ENCODE results near the gene SV2C.
"Not testable (repeated sequence)": the region's sequence is repeated elsewhere in the genome, so short reads cannot be mapped to it uniquely, and the experiment has no call there.

The SV2C gene

GRCh38 chr5:76335451-76335850, 252.3 kb downstream of the SV2C start:
- H3K27ac ChIP-seq (ENCODE audit: low read length); H3K27me3 ChIP-seq (ENCODE audit: low read depth, low read length); H3K36me3 ChIP-seq (ENCODE audit: control insufficient read depth in 1 of 2, insufficient read depth in 2 of 2, low read length in 2 of 2); H3K9me3 ChIP-seq (ENCODE audit: control insufficient read depth in 1 of 2, low read length in 2 of 2); H3K4me3 ChIP-seq (ENCODE audit: low read depth in 1 of 2, low read length in 2 of 2); H3K4me1 ChIP-seq (ENCODE audit: control insufficient read depth in 1 of 2, insufficient read depth in 2 of 2, low read length in 2 of 2): not testable (repeated sequence)

- H3K9me3 ChIP-seq (ENCODE audit: control insufficient read depth in 1 of 2, low read length in 2 of 2); H3K27ac ChIP-seq (ENCODE audit: low read length); H3K36me3 ChIP-seq (ENCODE audit: control insufficient read depth in 1 of 2, insufficient read depth in 2 of 2, low read length in 2 of 2): not testable (repeated sequence)
These were observed 253.1 kb downstream of the SV2C start for GRCh38 chr5:76336253-76336809.

GRCh38 chr5:76337953-76338451, 254.8 kb downstream of the SV2C start:
- Histone ChIP-seq H3K9me3 (ENCODE audit: control insufficient read depth in 1 of 2, low read length in 2 of 2) (no peaks in the 10 kb centered on the region), H3K27me3 (ENCODE audit: low read depth, low read length) (no peaks in the 10 kb centered on the region), H3K36me3 (ENCODE audit: control insufficient read depth in 1 of 2, insufficient read depth in 2 of 2, low read length in 2 of 2) (no peaks in the 10 kb centered on the region), H3K4me1 (ENCODE audit: control insufficient read depth in 1 of 2, insufficient read depth in 2 of 2, low read length in 2 of 2) (no peaks in the 10 kb centered on the region), H3K4me3 (ENCODE audit: low read depth in 1 of 2, low read length in 2 of 2) (no peak overlapping the region), H3K27ac (ENCODE audit: low read length) (no peak overlapping the region)

More at GRCh38 chr5:76336253-76336809, 253.1 kb downstream of the SV2C start:
- not testable (repeated sequence) for H3K4me3 ChIP-seq (ENCODE audit: low read depth in 1 of 2, low read length in 2 of 2); H3K4me1 ChIP-seq (ENCODE audit: control insufficient read depth in 1 of 2, insufficient read depth in 2 of 2, low read length in 2 of 2); H3K27me3 ChIP-seq (ENCODE audit: low read depth, low read length)

- Histone ChIP-seq H3K36me3 (ENCODE audit: control insufficient read depth in 1 of 2, insufficient read depth in 2 of 2, low read length in 2 of 2) (no peaks in the 10 kb centered on the region), H3K4me1 (ENCODE audit: control insufficient read depth in 1 of 2, insufficient read depth in 2 of 2, low read length in 2 of 2) (no peaks in the 10 kb centered on the region), H3K9me3 (ENCODE audit: control insufficient read depth in 1 of 2, low read length in 2 of 2) (no peaks in the 10 kb centered on the region), H3K27me3 (ENCODE audit: low read depth, low read length) (no peaks in the 10 kb centered on the region), H3K27ac (ENCODE audit: low read length) (no peak overlapping the region), H3K4me3 (ENCODE audit: low read depth in 1 of 2, low read length in 2 of 2) (no peak overlapping the region)
These were observed 256.7 kb downstream of the SV2C start for GRCh38 chr5:76339919-76340318.

GRCh38 chr5:76341651-76342334, 258.6 kb downstream of the SV2C start:
- H3K36me3 ChIP-seq (ENCODE audit: control insufficient read depth in 1 of 2, insufficient read depth in 2 of 2, low read length in 2 of 2): no peaks in the 10 kb centered on the region
- H3K4me1 ChIP-seq (ENCODE audit: control insufficient read depth in 1 of 2, insufficient read depth in 2 of 2, low read length in 2 of 2): no peaks in the 10 kb centered on the region
- no peak overlapping the region for H3K4me3 ChIP-seq (ENCODE audit: low read depth in 1 of 2, low read length in 2 of 2)
- H3K27ac ChIP-seq (ENCODE audit: low read length): no peak overlapping the region
- no peaks in the 10 kb centered on the region for H3K27me3 ChIP-seq (ENCODE audit: low read depth, low read length)
- H3K9me3 ChIP-seq (ENCODE audit: control insufficient read depth in 1 of 2, low read length in 2 of 2): no peaks in the 10 kb centered on the region

GRCh38 chr5:76342474-76342873, 259.3 kb downstream of the SV2C start:
- no peak overlapping the region for H3K27ac ChIP-seq (ENCODE audit: low read length)
- no peaks in the 10 kb centered on the region for H3K4me1 ChIP-seq (ENCODE audit: control insufficient read depth in 1 of 2, insufficient read depth in 2 of 2, low read length in 2 of 2)
- no peak overlapping the region for H3K4me3 ChIP-seq (ENCODE audit: low read depth in 1 of 2, low read length in 2 of 2)
- no peaks in the 10 kb centered on the region for H3K36me3 ChIP-seq (ENCODE audit: control insufficient read depth in 1 of 2, insufficient read depth in 2 of 2, low read length in 2 of 2)
- no peaks in the 10 kb centered on the region for H3K9me3 ChIP-seq (ENCODE audit: control insufficient read depth in 1 of 2, low read length in 2 of 2)
- no peaks in the 10 kb centered on the region for H3K27me3 ChIP-seq (ENCODE audit: low read depth, low read length)

GRCh38 chr5:76345582-76345981, 262.4 kb downstream of the SV2C start:
- no peaks in the 10 kb centered on the region for H3K27me3 ChIP-seq (ENCODE audit: low read depth, low read length)
- H3K9me3 ChIP-seq (ENCODE audit: control insufficient read depth in 1 of 2, low read length in 2 of 2): no peaks in the 10 kb centered on the region

GRCh38 chr5:76351176-76351575, 268.0 kb downstream of the SV2C start:
- Histone ChIP-seq H3K4me1 (ENCODE audit: control insufficient read depth in 1 of 2, insufficient read depth in 2 of 2, low read length in 2 of 2) (no peaks in the 10 kb centered on the region), H3K36me3 (ENCODE audit: control insufficient read depth in 1 of 2, insufficient read depth in 2 of 2, low read length in 2 of 2) (no peaks in the 10 kb centered on the region), H3K27ac (ENCODE audit: low read length) (no peak overlapping the region), H3K27me3 (ENCODE audit: low read depth, low read length) (no peaks in the 10 kb centered on the region), H3K4me3 (ENCODE audit: low read depth in 1 of 2, low read length in 2 of 2) (no peak overlapping the region), H3K9me3 (ENCODE audit: control insufficient read depth in 1 of 2, low read length in 2 of 2) (no peaks in the 10 kb centered on the region)

More at GRCh38 chr5:76345582-76345981, 262.4 kb downstream of the SV2C start:
- Histone ChIP-seq H3K27ac (ENCODE audit: low read length) (no peak overlapping the region), H3K4me1 (ENCODE audit: control insufficient read depth in 1 of 2, insufficient read depth in 2 of 2, low read length in 2 of 2) (no peaks in the 10 kb centered on the region), H3K4me3 (ENCODE audit: low read depth in 1 of 2, low read length in 2 of 2) (no peak overlapping the region), H3K36me3 (ENCODE audit: control insufficient read depth in 1 of 2, insufficient read depth in 2 of 2, low read length in 2 of 2) (no peaks in the 10 kb centered on the region)

GRCh38 chr5:76351577-76351976, 268.4 kb downstream of the SV2C start:
- Histone ChIP-seq H3K36me3 (ENCODE audit: control insufficient read depth in 1 of 2, insufficient read depth in 2 of 2, low read length in 2 of 2) (no peaks in the 10 kb centered on the region), H3K27me3 (ENCODE audit: low read depth, low read length) (no peaks in the 10 kb centered on the region), H3K4me3 (ENCODE audit: low read depth in 1 of 2, low read length in 2 of 2) (no peak overlapping the region), H3K4me1 (ENCODE audit: control insufficient read depth in 1 of 2, insufficient read depth in 2 of 2, low read length in 2 of 2) (no peaks in the 10 kb centered on the region), H3K9me3 (ENCODE audit: control insufficient read depth in 1 of 2, low read length in 2 of 2) (no peaks in the 10 kb centered on the region), H3K27ac (ENCODE audit: low read length) (no peak overlapping the region)

- Histone ChIP-seq H3K9me3 (ENCODE audit: control insufficient read depth in 1 of 2, low read length in 2 of 2) (no peaks in the 10 kb centered on the region), H3K27me3 (ENCODE audit: low read depth, low read length) (no peaks in the 10 kb centered on the region), H3K4me1 (ENCODE audit: control insufficient read depth in 1 of 2, insufficient read depth in 2 of 2, low read length in 2 of 2) (no peaks in the 10 kb centered on the region), H3K4me3 (ENCODE audit: low read depth in 1 of 2, low read length in 2 of 2) (no peak overlapping the region), H3K27ac (ENCODE audit: low read length) (no peak overlapping the region), H3K36me3 (ENCODE audit: control insufficient read depth in 1 of 2, insufficient read depth in 2 of 2, low read length in 2 of 2) (no peaks in the 10 kb centered on the region)
These were observed 273.7 kb downstream of the SV2C start for GRCh38 chr5:76356887-76357286.

- Histone ChIP-seq H3K27me3 (ENCODE audit: low read depth, low read length) (no peaks in the 10 kb centered on the region), H3K9me3 (ENCODE audit: control insufficient read depth in 1 of 2, low read length in 2 of 2) (no peaks in the 10 kb centered on the region), H3K4me3 (ENCODE audit: low read depth in 1 of 2, low read length in 2 of 2) (no peak overlapping the region)
These were observed 280.4 kb downstream of the SV2C start for GRCh38 chr5:76363352-76364225.

More at GRCh38 chr5:76363352-76364225, 280.4 kb downstream of the SV2C start:
- Histone ChIP-seq H3K36me3 (ENCODE audit: control insufficient read depth in 1 of 2, insufficient read depth in 2 of 2, low read length in 2 of 2) (no peaks in the 10 kb centered on the region), H3K4me1 (ENCODE audit: control insufficient read depth in 1 of 2, insufficient read depth in 2 of 2, low read length in 2 of 2) (no peaks in the 10 kb centered on the region), H3K27ac (ENCODE audit: low read length) (no peak overlapping the region)
